Measurements from ENCODE around the gene SPAG7. TPM values are rescaled to one million over a fixed set of nuclear protein-coding genes. Genes with fewer than 3 reads are reported as not detected.

Gene SPAG7
- total RNA-seq, 4 donors from 2014 or later: 37.5 to 67.6 (median 54.1) TPM

DNA sequence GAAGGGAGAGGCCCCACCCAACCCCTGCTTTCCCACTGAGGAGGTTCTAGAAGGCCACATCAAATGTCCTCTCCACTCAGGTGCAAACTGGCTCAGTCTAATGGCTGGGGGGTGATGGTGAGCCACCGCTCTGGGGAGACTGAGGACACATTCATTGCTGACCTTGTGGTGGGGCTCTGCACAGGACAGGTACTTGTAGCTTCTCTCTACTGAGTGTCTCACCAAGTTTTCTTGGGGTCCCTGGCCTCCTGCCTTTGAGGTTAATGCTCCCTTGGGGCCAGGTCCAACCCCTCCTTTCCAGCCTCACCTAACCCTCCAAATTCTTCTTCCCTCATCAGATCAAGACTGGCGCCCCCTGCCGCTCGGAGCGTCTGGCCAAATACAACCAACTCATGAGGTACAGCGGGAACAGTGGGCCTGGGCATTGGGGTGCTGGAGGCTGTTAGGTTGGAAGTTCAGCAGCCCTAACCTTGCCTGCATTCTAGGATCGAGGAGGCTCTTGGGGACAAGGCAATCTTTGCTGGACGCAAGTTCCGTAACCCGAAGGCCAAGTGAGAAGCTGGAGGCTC, 11.0 kb downstream of the SPAG7 start:
- TF ChIP-seq, protein P1, sequence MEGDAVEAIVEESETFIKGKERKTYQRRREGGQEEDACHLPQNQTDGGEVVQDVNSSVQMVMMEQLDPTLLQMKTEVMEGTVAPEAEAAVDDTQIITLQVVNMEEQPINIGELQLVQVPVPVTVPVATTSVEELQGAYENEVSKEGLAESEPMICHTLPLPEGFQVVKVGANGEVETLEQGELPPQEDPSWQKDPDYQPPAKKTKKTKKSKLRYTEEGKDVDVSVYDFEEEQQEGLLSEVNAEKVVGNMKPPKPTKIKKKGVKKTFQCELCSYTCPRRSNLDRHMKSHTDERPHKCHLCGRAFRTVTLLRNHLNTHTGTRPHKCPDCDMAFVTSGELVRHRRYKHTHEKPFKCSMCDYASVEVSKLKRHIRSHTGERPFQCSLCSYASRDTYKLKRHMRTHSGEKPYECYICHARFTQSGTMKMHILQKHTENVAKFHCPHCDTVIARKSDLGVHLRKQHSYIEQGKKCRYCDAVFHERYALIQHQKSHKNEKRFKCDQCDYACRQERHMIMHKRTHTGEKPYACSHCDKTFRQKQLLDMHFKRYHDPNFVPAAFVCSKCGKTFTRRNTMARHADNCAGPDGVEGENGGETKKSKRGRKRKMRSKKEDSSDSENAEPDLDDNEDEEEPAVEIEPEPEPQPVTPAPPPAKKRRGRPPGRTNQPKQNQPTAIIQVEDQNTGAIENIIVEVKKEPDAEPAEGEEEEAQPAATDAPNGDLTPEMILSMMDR (IDR thresholded peaks at IDR 0.05; ENCODE audit: low read depth): no peak

DNA sequence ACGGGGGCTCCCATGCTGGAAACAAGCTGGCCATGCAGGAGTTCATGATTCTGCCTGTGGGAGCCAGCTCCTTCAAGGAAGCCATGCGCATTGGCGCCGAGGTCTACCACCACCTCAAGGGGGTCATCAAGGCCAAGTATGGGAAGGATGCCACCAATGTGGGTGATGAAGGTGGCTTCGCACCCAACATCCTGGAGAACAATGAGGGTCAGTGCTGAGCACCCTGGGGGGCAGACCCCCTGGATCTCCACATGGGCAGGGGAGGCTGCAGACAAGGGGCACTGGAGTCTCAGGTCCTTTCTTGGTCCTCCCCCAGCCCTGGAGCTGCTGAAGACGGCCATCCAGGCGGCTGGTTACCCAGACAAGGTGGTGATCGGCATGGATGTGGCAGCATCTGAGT, 12.5 kb downstream of the SPAG7 start:
- TF ChIP-seq, protein P1 (IDR thresholded peaks at IDR 0.05; ENCODE audit: low read depth): no peak

DNA sequence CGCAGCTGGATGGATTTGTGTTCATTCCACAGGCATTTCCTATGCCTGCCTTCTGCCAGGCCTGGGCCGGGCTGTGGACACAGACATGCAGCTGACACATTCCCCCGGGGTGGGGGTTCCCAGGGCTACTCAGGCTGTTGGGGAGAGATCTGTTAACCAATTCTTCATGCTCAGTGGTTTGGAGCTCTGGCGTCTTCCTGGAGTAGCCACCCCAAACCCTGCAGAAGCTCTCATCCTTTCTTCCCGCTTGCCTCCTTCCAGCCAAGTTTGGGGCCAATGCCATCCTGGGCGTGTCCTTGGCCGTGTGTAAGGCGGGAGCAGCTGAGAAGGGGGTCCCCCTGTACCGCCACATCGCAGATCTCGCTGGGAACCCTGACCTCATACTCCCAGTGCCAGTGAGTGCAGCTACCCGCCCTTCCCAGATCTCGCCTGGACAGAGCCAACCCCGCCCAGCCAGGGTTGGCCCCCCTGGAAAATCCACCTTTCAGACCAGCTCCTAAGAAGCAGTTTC, 14.1 kb downstream of the SPAG7 start:
- TF ChIP-seq, protein P1 (IDR thresholded peaks at IDR 0.05; ENCODE audit: low read depth): no peak

DNA sequence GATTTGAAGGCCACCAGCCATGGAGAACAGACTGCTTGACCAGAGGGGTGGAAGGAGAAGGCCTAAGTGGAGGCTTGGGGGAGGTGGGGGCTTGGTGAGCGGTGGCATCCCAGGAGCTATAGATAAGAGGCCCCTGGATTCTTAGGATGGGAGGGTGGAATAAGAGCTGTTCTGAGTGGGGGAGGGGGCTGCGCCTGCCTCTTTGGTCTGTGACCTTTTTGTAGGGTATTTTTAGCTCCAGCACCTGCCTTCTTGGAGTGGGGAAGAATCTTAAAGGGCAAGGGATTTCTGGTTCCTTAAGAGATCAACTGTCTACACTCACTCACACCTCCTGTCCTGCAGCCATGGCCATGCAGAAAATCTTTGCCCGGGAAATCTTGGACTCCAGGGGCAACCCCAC, 16.1 kb downstream of the SPAG7 start:
- TF ChIP-seq, protein P1 (IDR thresholded peaks at IDR 0.05; ENCODE audit: low read depth): no peak

DNA sequence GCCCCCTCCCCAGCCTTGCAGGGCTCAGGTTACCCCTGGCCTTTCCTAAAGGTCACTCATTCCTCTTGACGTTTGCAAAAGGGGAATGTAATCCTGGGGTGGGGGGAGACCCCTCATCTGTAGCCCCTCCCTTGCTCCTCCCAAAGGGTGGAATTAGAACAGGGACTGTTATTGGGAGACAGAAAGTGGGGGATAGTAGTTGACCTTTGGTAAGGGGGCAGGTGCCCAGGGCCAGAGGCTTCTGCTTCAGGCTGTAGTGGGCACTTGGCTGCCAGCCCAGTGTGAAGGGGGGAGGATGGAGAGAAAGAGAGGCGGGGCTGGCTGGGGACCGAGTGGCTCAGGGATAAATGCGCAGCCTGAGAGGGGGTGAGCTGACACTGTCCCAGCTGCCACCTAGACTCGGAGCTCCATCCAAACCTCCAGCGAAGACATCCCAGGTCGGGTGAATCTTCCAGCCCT, 16.8 kb downstream of the SPAG7 start, which contains the start of gene ENO3:
ENO3 (plus strand) TSS at position 374 of the 459 bp plus-strand sequence. CDS start 711 bp downstream, outside the sequence.
- TF ChIP-seq, protein P1 (IDR thresholded peaks at IDR 0.05; ENCODE audit: low read depth): no peak

GRCh38 chr17:4950075-4950745, 17.4 kb downstream of the SPAG7 start:
- TF ChIP-seq, protein P1 (IDR thresholded peaks at IDR 0.05; ENCODE audit: low read depth): no peak

GRCh38 chr17:4949321-4950074, 18.1 kb downstream of the SPAG7 start:
- TF ChIP-seq, protein P1 (IDR thresholded peaks at IDR 0.05; ENCODE audit: low read depth): no peak
